GM12865 (cell line): ENCODE data around the gene SYNDIG1.
"Not testable (repeated sequence)": the region's sequence is repeated elsewhere in the genome, so short reads cannot be mapped to it uniquely, and the experiment has no call there.

Experiments
- DNase-seq: peaks from one replicate; pipeline ENCODE4 v3.0.0; 2010; ENCODE audit warnings: low read depth
- H3K4me3 ChIP-seq: 2 replicates; pipeline ENCODE4 v1.5.1; 2011; ENCODE audit warnings: mild to moderate bottlenecking, low read depth, low read length, control low read depth
- TF ChIP-seq, protein P1 (sequence below): IDR thresholded peaks from 2 replicates; pipeline ENCODE4 v1.5.1; 2011; ENCODE audit warnings: low read length, control low read depth, low read depth, inconsistent platforms; ENCODE audit not compliant: insufficient read depth; ENCODE audit errors: missing control alignments

The SYNDIG1 gene

DNA sequence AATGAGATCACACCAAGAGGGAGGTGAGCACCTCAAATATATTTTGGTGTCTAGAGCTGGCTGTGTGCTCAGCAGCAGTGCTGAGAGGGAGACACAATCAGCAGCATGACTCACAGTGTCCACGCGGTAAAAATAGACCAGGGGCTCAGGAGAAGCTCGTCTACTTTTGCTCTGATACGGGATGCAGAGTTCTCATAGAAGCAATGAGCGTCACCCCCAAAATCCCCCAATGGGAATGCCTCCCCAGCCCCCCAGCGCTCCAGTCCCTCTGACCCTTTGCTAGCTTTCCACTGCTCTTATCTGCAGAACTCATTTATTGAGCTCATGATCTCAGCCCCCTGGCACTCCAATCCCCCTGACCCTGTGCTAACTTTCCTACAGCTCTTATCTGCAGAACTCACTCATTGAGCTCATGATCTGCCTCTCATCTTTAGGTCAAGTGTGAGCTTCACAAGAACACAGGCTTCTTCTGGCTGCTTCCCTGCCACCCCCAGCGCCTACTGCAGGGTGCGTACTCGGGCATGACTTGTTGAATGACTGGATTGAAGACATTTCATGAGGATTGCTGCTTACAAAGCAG lies 34.0 kb downstream of the SYNDIG1 start:
- DNase-seq, result no peak
- H3K4me3 ChIP-seq, result no peak overlapping the region
- TF ChIP-seq, protein P1, sequence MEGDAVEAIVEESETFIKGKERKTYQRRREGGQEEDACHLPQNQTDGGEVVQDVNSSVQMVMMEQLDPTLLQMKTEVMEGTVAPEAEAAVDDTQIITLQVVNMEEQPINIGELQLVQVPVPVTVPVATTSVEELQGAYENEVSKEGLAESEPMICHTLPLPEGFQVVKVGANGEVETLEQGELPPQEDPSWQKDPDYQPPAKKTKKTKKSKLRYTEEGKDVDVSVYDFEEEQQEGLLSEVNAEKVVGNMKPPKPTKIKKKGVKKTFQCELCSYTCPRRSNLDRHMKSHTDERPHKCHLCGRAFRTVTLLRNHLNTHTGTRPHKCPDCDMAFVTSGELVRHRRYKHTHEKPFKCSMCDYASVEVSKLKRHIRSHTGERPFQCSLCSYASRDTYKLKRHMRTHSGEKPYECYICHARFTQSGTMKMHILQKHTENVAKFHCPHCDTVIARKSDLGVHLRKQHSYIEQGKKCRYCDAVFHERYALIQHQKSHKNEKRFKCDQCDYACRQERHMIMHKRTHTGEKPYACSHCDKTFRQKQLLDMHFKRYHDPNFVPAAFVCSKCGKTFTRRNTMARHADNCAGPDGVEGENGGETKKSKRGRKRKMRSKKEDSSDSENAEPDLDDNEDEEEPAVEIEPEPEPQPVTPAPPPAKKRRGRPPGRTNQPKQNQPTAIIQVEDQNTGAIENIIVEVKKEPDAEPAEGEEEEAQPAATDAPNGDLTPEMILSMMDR, result no peak

DNA sequence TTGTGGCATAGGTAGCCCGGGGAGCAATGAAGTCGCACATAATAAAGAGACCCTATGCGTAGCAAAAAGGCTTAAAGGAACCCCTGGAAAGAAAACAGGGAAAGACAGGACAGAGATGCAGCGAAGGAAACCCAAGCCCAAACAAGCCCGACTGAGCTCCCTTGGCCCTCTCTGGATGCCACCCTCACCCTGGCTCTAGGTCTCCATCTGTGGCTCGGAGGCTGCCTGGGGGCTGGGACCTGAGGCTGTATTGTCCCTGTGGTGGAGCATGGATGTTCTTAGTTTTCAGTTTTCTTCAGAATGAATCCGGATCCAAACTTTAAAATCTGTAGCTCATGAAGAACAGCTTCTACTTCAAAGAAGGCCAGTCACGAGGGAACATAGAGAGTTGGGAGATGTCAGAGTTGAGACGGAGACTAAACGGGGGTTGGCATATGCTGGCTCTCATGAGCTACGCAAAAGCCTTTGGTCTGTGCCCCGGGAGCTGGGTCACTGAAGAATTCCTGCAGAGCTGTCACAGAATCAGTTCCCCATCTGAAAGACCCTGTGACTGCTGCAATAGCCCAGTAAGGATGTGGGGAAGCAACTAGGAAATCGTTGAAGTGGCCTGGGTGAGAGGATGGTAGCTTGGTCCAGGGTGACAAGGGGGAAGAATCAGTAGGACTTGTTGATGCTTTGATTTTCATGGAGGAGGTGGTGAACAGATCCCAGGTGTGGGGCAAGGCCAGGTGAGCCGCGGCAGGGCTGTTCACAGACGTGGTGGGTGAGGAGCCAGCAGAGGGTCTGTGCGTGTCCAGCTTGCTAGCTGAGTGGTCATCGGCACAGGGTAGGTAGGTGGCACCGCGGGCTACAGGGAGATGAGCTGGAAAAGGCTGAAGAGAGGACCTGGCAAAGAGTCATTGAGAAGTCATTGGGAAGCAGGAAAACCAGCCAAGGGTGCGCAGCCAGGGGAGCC lies 35.2 kb downstream of the SYNDIG1 start:
- TF ChIP-seq, protein P1, result no peak

DNA sequence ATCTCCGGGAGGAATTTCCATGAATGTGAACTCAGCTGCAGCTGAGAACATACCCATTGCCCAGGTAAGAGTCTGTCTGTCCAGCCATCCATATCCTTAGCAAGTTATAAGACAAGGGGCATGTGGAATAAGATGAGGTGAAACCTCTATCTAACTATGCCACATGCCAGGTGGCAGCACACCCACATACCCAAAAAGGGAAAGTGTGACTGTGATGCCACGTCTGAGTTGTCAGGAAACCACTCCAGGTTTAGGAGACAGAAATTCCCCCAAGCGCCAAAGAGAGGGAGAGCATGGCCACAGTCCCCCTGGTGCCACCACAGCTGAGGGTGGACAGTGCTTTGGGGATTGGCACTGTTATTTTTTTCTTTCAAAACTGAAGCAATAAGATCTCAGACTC lies 36.7 kb downstream of the SYNDIG1 start:
- DNase-seq, result no peak
- TF ChIP-seq, protein P1, result no peak
- H3K4me3 ChIP-seq, result no peak overlapping the region

More for the DNA sequence above, 35.2 kb downstream of the SYNDIG1 start:
- no peak overlapping the region for H3K4me3 ChIP-seq
- no peak for DNase-seq

DNA sequence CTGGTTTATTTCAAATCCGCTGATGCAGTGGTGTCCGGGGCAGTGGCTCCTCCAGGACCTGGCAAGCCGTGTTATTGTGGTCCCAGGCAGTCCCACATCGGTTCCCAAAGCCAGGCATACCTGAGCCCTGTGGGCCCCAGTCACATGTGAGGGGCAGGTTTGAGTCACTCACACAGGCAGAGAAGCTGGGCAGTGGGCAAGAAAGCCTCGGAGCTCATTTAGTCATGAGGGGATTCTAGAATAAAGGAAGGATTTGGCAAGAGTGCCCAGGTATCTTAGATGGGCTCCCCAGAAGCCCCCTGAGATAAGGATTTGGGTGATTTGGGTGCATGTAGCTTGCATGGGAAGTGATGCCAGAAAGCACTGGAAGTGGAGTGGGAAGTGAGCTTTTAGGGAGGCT lies 37.3 kb downstream of the SYNDIG1 start:
- DNase-seq, result no peak
- H3K4me3 ChIP-seq, result no peak overlapping the region
- TF ChIP-seq, protein P1, result no peak

DNA sequence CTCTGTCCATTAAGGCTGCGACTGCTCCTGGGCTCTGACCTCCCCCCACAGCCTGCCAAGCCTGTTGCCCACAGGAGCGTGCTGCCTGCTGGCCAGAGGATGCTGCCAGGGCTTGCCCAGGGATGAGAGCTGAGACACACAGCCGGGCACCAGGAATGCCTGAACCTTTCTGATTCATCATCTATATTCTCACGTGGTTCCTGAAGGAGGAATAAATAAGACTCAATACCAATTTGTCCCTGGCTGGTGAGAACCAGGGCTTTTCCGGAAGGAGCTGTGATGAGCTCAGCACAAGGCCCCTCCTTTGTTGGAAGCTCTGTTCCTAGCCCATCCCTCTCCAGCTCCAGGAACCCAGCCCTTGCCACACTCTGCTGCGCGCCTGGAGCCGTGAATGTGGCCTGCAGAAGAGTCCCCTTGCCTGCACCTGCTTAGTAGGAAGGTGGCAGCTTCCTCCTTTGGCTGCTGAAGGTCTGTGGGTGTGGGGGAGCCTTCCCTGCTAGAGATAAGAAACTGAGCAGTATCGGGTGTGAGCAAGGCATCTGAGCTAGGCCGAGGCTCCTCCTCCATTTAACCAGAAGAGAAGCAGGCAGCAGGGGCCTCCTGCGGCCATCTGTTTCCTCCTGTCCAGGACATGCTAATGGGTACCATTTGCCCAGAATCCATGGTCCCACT lies 37.9 kb downstream of the SYNDIG1 start:
- DNase-seq, result no peak
- no peak overlapping the region for H3K4me3 ChIP-seq
- TF ChIP-seq, protein P1, result no peak

DNA sequence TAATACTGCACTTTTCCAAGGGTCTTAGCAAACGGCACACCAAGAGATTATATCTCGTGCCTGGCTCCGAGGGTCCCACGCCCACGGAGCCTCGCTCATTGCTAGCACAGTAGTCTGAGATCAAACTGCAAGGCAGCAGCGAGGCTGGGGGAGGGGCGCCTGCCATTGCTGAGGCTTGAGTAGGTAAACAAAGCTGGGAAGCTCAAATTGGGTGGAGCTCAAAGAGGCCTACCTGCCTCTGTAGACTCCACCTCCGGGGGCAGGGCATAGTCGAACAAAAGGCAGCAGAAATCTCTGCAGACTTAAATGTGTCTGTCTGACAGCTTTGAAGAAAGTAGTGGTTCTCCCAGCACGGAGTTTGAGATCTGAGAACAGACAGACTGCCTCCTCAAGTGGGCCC lies 43.0 kb downstream of the SYNDIG1 start:
- DNase-seq, H3K4me3 ChIP-seq: not testable (repeated sequence)

DNA sequence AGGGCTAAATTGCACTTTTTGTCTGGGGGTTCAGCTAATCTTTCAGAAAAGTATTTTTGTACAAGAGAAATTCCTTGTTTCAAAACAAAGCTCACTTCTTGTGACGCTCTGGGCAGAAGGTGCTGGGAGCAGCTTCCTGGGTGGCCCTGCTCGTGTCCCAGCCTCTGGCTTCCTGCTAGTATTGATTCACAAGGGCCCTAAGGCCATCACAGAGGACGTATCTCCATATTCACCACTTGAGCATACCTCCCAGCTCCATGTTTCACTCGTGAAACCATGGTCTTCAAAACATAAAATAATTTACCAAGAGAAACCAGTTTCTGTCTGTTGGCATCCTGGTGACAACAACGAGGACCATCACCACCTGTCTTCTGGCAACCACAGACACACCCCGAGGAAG lies 49.1 kb downstream of the SYNDIG1 start:
- DNase-seq, result no peak
- TF ChIP-seq, protein P1, result no peak
- no peak overlapping the region for H3K4me3 ChIP-seq
